HEK293 (cell line): Measurements from ENCODE around the gene RPL11.

Experiments used
- HOXD13 ChIP-seq: sonication (generic); formaldehyde crosslinking; IDR thresholded peaks from 2 replicates; pipeline ENCODE4 v1.8.0; 2022; ENCODE audit warnings: missing genetic modification reagents, borderline replicate concordance
- IKZF3 ChIP-seq: fragments of 450-650 bp; IDR thresholded peaks from 2 replicates; pipeline ENCODE4 v1.5.0; 2018; ENCODE audit warnings: missing biosample characterization, mild to moderate bottlenecking, missing genetic modification characterization, moderate library complexity
- OVOL3 ChIP-seq: fragments of 450-650 bp; formaldehyde crosslinking; IDR thresholded peaks from 2 replicates; pipeline ENCODE4 v1.5.1; 2016; ENCODE audit warnings: missing biosample characterization, missing genetic modification characterization
- PRDM4 ChIP-seq: fragments of 450-650 bp; formaldehyde crosslinking; IDR thresholded peaks from 2 replicates; pipeline ENCODE4 v1.5.1; 2017; ENCODE audit warnings: missing biosample characterization, missing genetic modification characterization
- SALL2 ChIP-seq: fragments of 450-650 bp; formaldehyde crosslinking; IDR thresholded peaks from 2 replicates; pipeline ENCODE4 v1.5.0; 2017; ENCODE audit warnings: missing biosample characterization, mild to moderate bottlenecking, missing genetic modification characterization, borderline replicate concordance
- ZBTB7A ChIP-seq: fragments of 450-650 bp; formaldehyde crosslinking; IDR thresholded peaks from 2 replicates; pipeline ENCODE4 v1.5.1; 2016; ENCODE audit warnings: low read depth, missing biosample characterization, missing genetic modification characterization
- ZFP69B ChIP-seq: fragments of 450-650 bp; formaldehyde crosslinking; IDR thresholded peaks from 2 replicates; pipeline ENCODE4 v1.5.1; 2016; ENCODE audit warnings: missing biosample characterization, missing genetic modification characterization
- ZNF112 ChIP-seq: fragments of 450-650 bp; formaldehyde crosslinking; IDR thresholded peaks from 2 replicates; pipeline ENCODE4 v1.5.0; 2017; ENCODE audit warnings: missing biosample characterization, missing genetic modification characterization
- ZNF114 ChIP-seq: fragments of 450-650 bp; formaldehyde crosslinking; IDR thresholded peaks from 2 replicates; pipeline ENCODE4 v1.5.0; 2017; ENCODE audit warnings: missing biosample characterization, missing genetic modification characterization
- ZNF133 ChIP-seq: fragments of 450-650 bp; formaldehyde crosslinking; IDR thresholded peaks from 2 replicates; pipeline ENCODE4 v1.5.1; 2016; ENCODE audit warnings: missing biosample characterization, missing genetic modification characterization
- ZNF16 ChIP-seq: fragments of 450-650 bp; formaldehyde crosslinking; IDR thresholded peaks from 2 replicates; pipeline ENCODE4 v1.5.1; 2016; ENCODE audit warnings: low read depth, missing biosample characterization, missing genetic modification characterization
- ZNF174 ChIP-seq: fragments of 450-650 bp; formaldehyde crosslinking; IDR thresholded peaks from 2 replicates; pipeline ENCODE4 v1.5.0; 2017; ENCODE audit warnings: missing biosample characterization, mild to moderate bottlenecking, missing genetic modification characterization
- ZNF223 ChIP-seq: fragments of 450-650 bp; formaldehyde crosslinking; IDR thresholded peaks from 2 replicates; pipeline ENCODE4 v1.5.1; 2016; ENCODE audit warnings: missing biosample characterization, missing genetic modification characterization
- ZNF473 ChIP-seq: fragments of 450-650 bp; formaldehyde crosslinking; IDR thresholded peaks from 2 replicates; pipeline ENCODE4 v1.5.1; 2017; ENCODE audit warnings: missing biosample characterization, missing genetic modification characterization
- ZNF514 ChIP-seq: fragments of 450-650 bp; formaldehyde crosslinking; IDR thresholded peaks from 2 replicates; pipeline ENCODE4 v1.5.1; 2016; ENCODE audit warnings: missing biosample characterization, missing genetic modification characterization
- ZNF518A ChIP-seq: fragments of 450-650 bp; formaldehyde crosslinking; conservative IDR thresholded peaks from 2 replicates; pipeline ENCODE4 v1.5.1; 2016; ENCODE audit warnings: low read depth, missing biosample characterization, missing genetic modification characterization
- ZNF596 ChIP-seq: fragments of 450-650 bp; IDR thresholded peaks from 2 replicates; pipeline ENCODE4 v1.5.0; 2018; ENCODE audit warnings: missing biosample characterization, mild to moderate bottlenecking, missing genetic modification characterization, moderate library complexity
- ZNF621 ChIP-seq: fragments of 450-650 bp; formaldehyde crosslinking; IDR thresholded peaks from 2 replicates; pipeline ENCODE4 v1.5.1; 2017; ENCODE audit warnings: missing biosample characterization, missing genetic modification characterization
- ZNF623 ChIP-seq: fragments of 450-650 bp; formaldehyde crosslinking; IDR thresholded peaks from 2 replicates; pipeline ENCODE4 v1.5.1; 2016; ENCODE audit warnings: missing biosample characterization, missing genetic modification characterization
- ZNF624 ChIP-seq: fragments of 450-650 bp; formaldehyde crosslinking; IDR thresholded peaks from 2 replicates; pipeline ENCODE4 v1.5.1; 2017; ENCODE audit warnings: missing biosample characterization, missing genetic modification characterization
- ZNF658 ChIP-seq: fragments of 450-650 bp; formaldehyde crosslinking; IDR thresholded peaks from 2 replicates; pipeline ENCODE4; 2016; ENCODE audit warnings: missing biosample characterization, missing genetic modification characterization
- ZNF692 ChIP-seq: fragments of 450-650 bp; formaldehyde crosslinking; IDR thresholded peaks from 2 replicates; pipeline ENCODE4 v1.5.1; 2016; ENCODE audit warnings: missing biosample characterization, missing genetic modification characterization
- ZNF747 ChIP-seq: fragments of 450-650 bp; formaldehyde crosslinking; IDR thresholded peaks from 2 replicates; pipeline ENCODE4 v1.5.1; 2016; ENCODE audit warnings: missing biosample characterization, missing genetic modification characterization
- ZNF768 ChIP-seq: fragments of 450-650 bp; formaldehyde crosslinking; IDR thresholded peaks from 2 replicates; pipeline ENCODE4 v1.5.1; 2018; ENCODE audit warnings: missing biosample characterization, mild to moderate bottlenecking, missing genetic modification characterization
- ZNF785 ChIP-seq: fragments of 450-650 bp; formaldehyde crosslinking; IDR thresholded peaks from 2 replicates; pipeline ENCODE4 v1.5.1; 2016; ENCODE audit warnings: missing biosample characterization, missing genetic modification characterization
- ZNF843 ChIP-seq: fragments of 450-650 bp; formaldehyde crosslinking; IDR thresholded peaks from 2 replicates; pipeline ENCODE4 v1.5.1; 2016; ENCODE audit warnings: missing biosample characterization, missing genetic modification characterization
- ZSCAN18 ChIP-seq: fragments of 450-650 bp; formaldehyde crosslinking; IDR thresholded peaks from 2 replicates; pipeline ENCODE4 v1.5.1; 2016; ENCODE audit warnings: missing biosample characterization, missing genetic modification characterization
- ZSCAN23 ChIP-seq: fragments of 450-650 bp; formaldehyde crosslinking; IDR thresholded peaks from 2 replicates; pipeline ENCODE4 v1.5.1; 2016; ENCODE audit warnings: missing biosample characterization, missing genetic modification characterization
- ZSCAN4 ChIP-seq: fragments of 450-650 bp; formaldehyde crosslinking; IDR thresholded peaks from 2 replicates; pipeline ENCODE4 v1.5.1; 2017; ENCODE audit warnings: missing biosample characterization, missing genetic modification characterization

RPL11 gene

GRCh38 chr1:23691499-23692307, at the start of gene RPL11 (continued):
- TF ChIP-seq ZSCAN18 (no peak), ZNF133 (tag by site-specific recombination) (no peak), ZNF518A (tag by site-specific recombination) (peak; percentile 75), ZNF473 (tag by site-specific recombination) (no peak), ZNF768 (no peak), ZNF785 (tag by site-specific recombination) (no peak), ZNF596 (tag by site-specific recombination) (no peak), OVOL3 (tag by site-specific recombination) (peak; percentile 56; the same call in 1 of the 2 replicates), PRDM4 (tag by site-specific recombination) (no peak), ZNF624 (tag by site-specific recombination) (no peak), ZSCAN4 (tag by site-specific recombination) (no peak), ZNF621 (tag by site-specific recombination) (no peak), ZNF514 (tag by site-specific recombination) (no peak), ZNF114 (tag by site-specific recombination) (no peak), ZFP69B (tag by site-specific recombination) (no peak), ZNF112 (tag by site-specific recombination) (no peak), ZSCAN23 (tag by site-specific recombination) (no peak), ZNF843 (tag by site-specific recombination) (0 out of 2 replicates have a peak, but pooled peaks have one; percentile 39), ZNF692 (tag by site-specific recombination) (0 out of 2 replicates have a peak, but pooled peaks have one; percentile 62), ZNF174 (tag by site-specific recombination) (no peak), ZBTB7A (tag by site-specific recombination) (no peak), SALL2 (tag by site-specific recombination) (no peak), ZNF223 (no peak), HOXD13 (CRISPR knock-in tag) (no peak), ZNF623 (tag by site-specific recombination) (0 out of 2 replicates have a peak, but pooled peaks have one; percentile 19), IKZF3 (tag by site-specific recombination) (peak; percentile 54; the same call in 1 of the 2 replicates), ZNF658 (tag by site-specific recombination) (no peak), ZNF16 (tag by site-specific recombination) (no peak), ZNF747 (tag by site-specific recombination) (no peak)
